ENCODE data around the gene CTCFL. TPM values are rescaled to one million over a fixed set of nuclear protein-coding genes. Genes with fewer than 3 reads are reported as not detected.

Gene CTCFL
- total RNA-seq, 2 experiments from 2014 or later = 0.63 TPM; not detected in 1

- Histone ChIP-seq H2AFZ (ENCODE audit: low read length) (peak overlapping the region; percentile 60; the same call in 1 of the 2 replicates), H3K36me3 (ENCODE audit: insufficient read depth, low read length) (no peaks in the 10 kb centered on the region), H3K79me2 (ENCODE audit: insufficient read depth, low read depth, low read length) (no peaks in the 10 kb centered on the region), H4K20me1 (ENCODE audit: insufficient read depth, low read length) (no peaks in the 10 kb centered on the region), H3K4me1 (ENCODE audit: insufficient read depth, low read length, poor library complexity, severe bottlenecking) (peaks cover 61% of the 10 kb centered on the region), H3K9me3 (ENCODE audit: low read length) (no peaks in the 10 kb centered on the region), H3K27ac (ENCODE audit: low read depth, low read length, poor library complexity, severe bottlenecking) (peak overlapping the region; percentile 84), H3K9me2 (ENCODE audit: insufficient read depth, low read length) (no peaks in the 10 kb centered on the region), H3K4me2 (ENCODE audit: low read length) (peak overlapping the region; percentile 86), H3K4me3 (ENCODE audit: low read depth, low read length, poor library complexity, severe bottlenecking) (peak overlapping the region; percentile 64)
- intact Hi-C loops (cut with micrococcal nuclease; ENCODE audit: unreplicated experiment) = loop anchor here (2.0 kb wide), 1 partner anchor 29 kb away; no protein-coding TSS in a partner anchor
- no TSS peak for BruUV-seq (replicated peaks)
- POLR2A ChIA-PET = interaction anchor here (1.1 to 2.2 kb wide), 2 partner anchors 18 to 26 kb away, joined by 4 to 9 read pairs; no protein-coding TSS in a partner anchor
- TF ChIP-seq CTCF (conservative IDR thresholded peaks at IDR 0.05; ENCODE audit: low read length) (no peak), EZH2phosphoT487 (IDR thresholded peaks at IDR 0.05; ENCODE audit: borderline replicate concordance, low read depth, low read length) (no peak)
- peak; percentile 75 for DNase-seq (ENCODE audit: low spot score)
- CTCF ChIA-PET (ENCODE audit: unreplicated experiment) = interaction anchor here (0.9 kb wide), 1 partner anchor 21 kb away, joined by 4 read pairs; no protein-coding TSS in a partner anchor
These were observed 72.9 kb downstream of the CTCFL start for GRCh38 chr20:57451795-57452661.

GRCh38 chr20:57451431-57451794 lies 73.5 kb downstream of the CTCFL start:
- POLR2A ChIA-PET = interaction anchor here (0.6 to 2.2 kb wide), 5 partner anchors 17 to 26 kb away, joined by 3 to 9 read pairs (median 7); no protein-coding TSS in a partner anchor
- Histone ChIP-seq H3K4me3 (ENCODE audit: low read depth, low read length, poor library complexity, severe bottlenecking) (peak overlapping the region; percentile 64), H3K9me2 (ENCODE audit: insufficient read depth, low read length) (no peaks in the 10 kb centered on the region), H3K9me3 (ENCODE audit: low read length) (no peaks in the 10 kb centered on the region), H3K4me2 (ENCODE audit: low read length) (peak overlapping the region; percentile 86), H3K36me3 (ENCODE audit: insufficient read depth, low read length) (no peaks in the 10 kb centered on the region), H4K20me1 (ENCODE audit: insufficient read depth, low read length) (no peaks in the 10 kb centered on the region), H3K4me1 (ENCODE audit: insufficient read depth, low read length, poor library complexity, severe bottlenecking) (peaks cover 67% of the 10 kb centered on the region), H2AFZ (ENCODE audit: low read length) (peak overlapping the region; percentile 60; the same call in 1 of the 2 replicates), H3K27ac (ENCODE audit: low read depth, low read length, poor library complexity, severe bottlenecking) (peak overlapping the region; percentile 84), H3K79me2 (ENCODE audit: insufficient read depth, low read depth, low read length) (no peaks in the 10 kb centered on the region)
- intact Hi-C loops (cut with micrococcal nuclease; ENCODE audit: unreplicated experiment) = loop anchor here (2.0 kb wide), 1 partner anchor 29 kb away; no protein-coding TSS in a partner anchor
- TF ChIP-seq EZH2phosphoT487 (IDR thresholded peaks at IDR 0.05; ENCODE audit: borderline replicate concordance, low read depth, low read length) (no peak), CTCF (conservative IDR thresholded peaks at IDR 0.05; ENCODE audit: low read length) (no peak)
- CTCF ChIA-PET (ENCODE audit: unreplicated experiment) = interaction anchor here (0.9 kb wide), 1 partner anchor 22 kb away, joined by 4 read pairs; no protein-coding TSS in a partner anchor
- no peak for DNase-seq (ENCODE audit: low spot score)
- BruUV-seq (replicated peaks) = no TSS peak

All from OCI-LY7 (cell line).